SU-DHL-6 (cell line): ENCODE results near the gene SMAD3.

ENCODE experiments used
- CTCF ChIP-seq: fragments of 200-600 bp; sonication (generic); IDR thresholded peaks from one replicate; pipeline ENCODE4 v1.5.1; 2017; ENCODE audit warnings: antibody characterized with exemption, mild to moderate bottlenecking, low read length, moderate library complexity; ENCODE audit not compliant: insufficient read depth, poor library complexity, severe bottlenecking
- EZH2phosphoT487 ChIP-seq: fragments of 200-600 bp; sonication (generic), shearing (Covaris generic); conservative IDR thresholded peaks from 2 replicates; pipeline ENCODE4 v1.6.1; 2018; ENCODE audit warnings: mild to moderate bottlenecking, antibody characterized with exemption, low read length, moderate library complexity, mixed read lengths

- TF ChIP-seq CTCF (no peak), EZH2phosphoT487 (no peak)
Measured at GRCh38 chr15:67150023-67150860, 84.8 kb downstream of the SMAD3 start.
